Transverse colon (tissue), 4 donors: Measurements from ENCODE around the gene ATP5F1D. TPM values are rescaled to one million over a fixed set of nuclear protein-coding genes. Genes with fewer than 3 reads are reported as not detected.

Experiments
- DNase-seq: peaks from one replicate; pipeline ENCODE4 v3.0.0-alpha.2; 2019
- H3K27ac ChIP-seq, 4 donors: fragments of 200-600 bp; sonication (generic); 2 replicates each; pipeline ENCODE4 v1.5.1; 2016 to 2018; ENCODE audit warnings: inconsistent platforms in 4 of 4
- H3K27me3 ChIP-seq: fragments of 200-600 bp; sonication (generic); 2 replicates; pipeline ENCODE4 v1.5.1; 2017; ENCODE audit warnings: inconsistent platforms
- H3K36me3 ChIP-seq, 4 donors: fragments of 200-600 bp; sonication (generic); 2 replicates each; pipeline ENCODE4 v1.5.1; 2017 to 2019; ENCODE audit warnings: inconsistent platforms in 4 of 4
- H3K4me1 ChIP-seq, 4 donors: fragments of 200-600 bp; sonication (generic); 2 replicates each; pipeline ENCODE4 v1.5.1; 2017 to 2020; ENCODE audit warnings: inconsistent platforms in 4 of 4
- H3K4me3 ChIP-seq, 4 donors: fragments of 200-600 bp; sonication (generic); 1 replicate in 1 of 4; 2 replicates in 3 of 4; pipeline versions ENCODE4 v1.5.1 to v1.6.1; 2017 to 2019; ENCODE audit warnings: inconsistent platforms in 4 of 4
- H3K9me3 ChIP-seq, 2 donors: fragments of 200-600 bp; sonication (generic); 2 replicates each; pipeline ENCODE4 v1.5.1; 2017 to 2019; ENCODE audit warnings: inconsistent platforms in 2 of 2
- EP300 ChIP-seq: sonication (generic); formaldehyde crosslinking; IDR thresholded peaks from one replicate; pipeline ENCODE4 v1.6.1; 2017; ENCODE audit warnings: antibody characterized with exemption, low read depth
- POLR2A ChIP-seq: fragments of 450-650 bp; IDR thresholded peaks from one replicate; pipeline ENCODE4 v1.6.1; 2016; ENCODE audit warnings: antibody characterized with exemption, mild to moderate bottlenecking, moderate library complexity
- POLR2AphosphoS5 ChIP-seq, 3 donors: sonication (generic); formaldehyde crosslinking; IDR thresholded peaks; one replicate each; pipeline ENCODE4 v1.6.1; 2016; ENCODE audit warnings: antibody characterized with exemption in 3 of 3
- WGBS, 2 donors: methylation state at CpG; one replicate each; pipeline ENCODE4 v1.1.5; 2018; ENCODE audit warnings: low coverage in 1 of 2; 5-methylcytosine and 5-hydroxymethylcytosine counted together
- in situ Hi-C, 4 donors: fragments of 200-750 bp; cut with MboI; loops; one replicate each; pipeline versions ENCODE4 v1.15.0 to v1.15.1; 2017; ENCODE audit warnings: low sequenced_read_pairs in 3 of 4, low pct_ligation_motif_present in 1 of 4, low pct_unique_long_range_greater_than_20kb in 1 of 4
- intact Hi-C: fragments of 100-400 bp; cut with DNase I; formaldehyde crosslinking; loops from one replicate; pipeline ENCODE4 v1.15.1; 2023; ENCODE audit warnings: low total_unique reads
- total RNA-seq, 4 donors: library from RNA; depleted of rRNA; stranded (reverse); fragments of >200 nt; gene quantifications; one replicate each; pipeline ENCODE4 v1.1.0, GENCODE V29; 2016
- TF ChIP-seq, protein P1 (sequence below), 5 experiments: fragments of 200-600 bp in 3 of 5; fragments of 450-650 bp in 2 of 5; sonication (generic) in 3 of 5; IDR thresholded peaks; 1 replicate in 2 of 5; 2 replicates in 3 of 5; pipeline ENCODE4 v1.5.1; 2016 to 2017; ENCODE audit warnings: antibody characterized with exemption in 5 of 5, inconsistent platforms in 3 of 5, mild to moderate bottlenecking in 2 of 5, moderate library complexity in 1 of 5

Gene ATP5F1D
- total RNA-seq, 4 donors from 2014 or later, result 157 to 650 (median 240) TPM

DNA sequence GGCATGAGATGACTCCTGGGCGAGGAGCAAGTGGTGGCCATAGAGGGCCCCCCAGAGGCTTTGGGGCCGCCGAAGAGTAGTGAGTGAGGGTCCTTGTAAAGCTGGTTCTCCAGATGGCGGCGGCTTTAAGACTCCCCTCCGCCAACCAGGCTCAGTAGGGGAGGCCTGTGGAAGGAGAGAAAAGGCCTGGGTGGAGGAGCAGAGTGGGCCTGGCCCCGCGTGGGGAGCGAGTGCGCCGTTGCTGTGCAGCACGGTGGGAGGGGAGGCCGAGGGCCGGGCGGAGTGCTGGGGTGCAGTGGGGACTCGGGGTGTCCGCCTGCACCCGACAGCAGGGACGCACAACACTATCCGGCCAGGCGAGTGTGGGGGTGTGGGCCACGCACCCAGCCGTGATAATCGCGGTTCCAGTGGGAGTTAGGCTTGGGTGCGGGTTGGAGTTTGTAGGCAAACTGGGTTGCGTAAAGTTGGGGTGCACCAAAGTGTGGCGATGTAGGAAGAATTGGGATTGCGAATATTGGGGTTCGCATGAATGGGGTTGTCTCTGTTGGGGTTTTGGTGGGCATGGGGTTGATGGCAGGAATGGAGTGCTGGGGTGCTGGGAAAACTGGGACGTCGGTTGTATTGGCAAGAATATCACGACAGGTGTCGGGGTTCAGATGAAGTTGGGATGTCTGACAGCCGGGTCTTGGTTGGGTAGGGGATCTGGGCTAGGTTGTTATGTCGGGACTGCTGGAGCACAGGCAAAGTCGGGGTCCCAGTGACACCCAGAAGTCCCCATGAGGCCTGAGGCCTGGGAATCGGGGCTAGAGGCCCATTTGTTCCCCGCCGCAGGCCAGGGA is 26.9 kb downstream of the ATP5F1D start:
- TF ChIP-seq EP300 (no peak), POLR2AphosphoS5 (IDR thresholded peaks at IDR 0.05) (no peak), POLR2A (no peak)
- TF ChIP-seq, protein P1, sequence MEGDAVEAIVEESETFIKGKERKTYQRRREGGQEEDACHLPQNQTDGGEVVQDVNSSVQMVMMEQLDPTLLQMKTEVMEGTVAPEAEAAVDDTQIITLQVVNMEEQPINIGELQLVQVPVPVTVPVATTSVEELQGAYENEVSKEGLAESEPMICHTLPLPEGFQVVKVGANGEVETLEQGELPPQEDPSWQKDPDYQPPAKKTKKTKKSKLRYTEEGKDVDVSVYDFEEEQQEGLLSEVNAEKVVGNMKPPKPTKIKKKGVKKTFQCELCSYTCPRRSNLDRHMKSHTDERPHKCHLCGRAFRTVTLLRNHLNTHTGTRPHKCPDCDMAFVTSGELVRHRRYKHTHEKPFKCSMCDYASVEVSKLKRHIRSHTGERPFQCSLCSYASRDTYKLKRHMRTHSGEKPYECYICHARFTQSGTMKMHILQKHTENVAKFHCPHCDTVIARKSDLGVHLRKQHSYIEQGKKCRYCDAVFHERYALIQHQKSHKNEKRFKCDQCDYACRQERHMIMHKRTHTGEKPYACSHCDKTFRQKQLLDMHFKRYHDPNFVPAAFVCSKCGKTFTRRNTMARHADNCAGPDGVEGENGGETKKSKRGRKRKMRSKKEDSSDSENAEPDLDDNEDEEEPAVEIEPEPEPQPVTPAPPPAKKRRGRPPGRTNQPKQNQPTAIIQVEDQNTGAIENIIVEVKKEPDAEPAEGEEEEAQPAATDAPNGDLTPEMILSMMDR (IDR thresholded peaks at IDR 0.05), result no peak
- intact Hi-C loops, result no loop called here
- no peak for DNase-seq
- peaks cover 0 to 16% (median 8%) of the 10 kb centered on the region in 4 donors for H3K36me3 ChIP-seq
- WGBS, 2 donors, result 55 to 63% methylated on average over 8 to 40 of the region's 40 CpGs
- no peaks in the 10 kb centered on the region for H3K9me3 ChIP-seq
- peaks cover 60 to 78% (median 74%) of the 10 kb centered on the region in 4 donors for H3K4me1 ChIP-seq
- in situ Hi-C loops, result no loop called here
- H3K27me3 ChIP-seq, result no peaks in the 10 kb centered on the region
- peak overlapping the region in 1 of 4 donors; percentile 85 for H3K4me3 ChIP-seq
- peak overlapping the region; percentile 98 to 100 (median 100) for H3K27ac ChIP-seq

DNA sequence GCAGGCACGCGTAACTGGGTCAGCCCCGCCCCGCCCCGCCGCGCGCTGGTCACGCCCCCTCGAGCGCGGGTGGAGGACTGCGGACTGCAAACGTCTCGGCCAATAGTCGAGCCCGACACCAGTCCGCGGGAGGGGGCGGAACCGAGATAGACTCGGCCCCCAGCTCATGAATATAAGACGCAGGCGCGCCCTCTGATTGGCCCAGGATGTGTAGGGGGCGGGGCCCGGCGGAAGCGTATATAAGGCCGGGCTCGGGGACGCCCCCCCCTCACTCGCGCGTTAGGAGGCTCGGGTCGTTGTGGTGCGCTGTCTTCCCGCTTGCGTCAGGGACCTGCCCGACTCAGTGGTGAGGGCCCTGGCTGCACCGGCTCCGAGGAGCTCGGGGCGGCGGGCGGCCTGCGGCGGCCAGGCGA is 27.5 kb downstream of the ATP5F1D start, which contains the start of gene CIRBP:
CIRBP (plus strand) TSS at position 268 of the 413 bp plus-strand sequence. CDS start 1,602 bp downstream, outside the sequence.
- WGBS, 2 donors, result 1% methylated on average over 44 of the region's 50 CpGs; no CpG with 5 or more reads in 1 of the 2 donors
- DNase-seq, result peak; percentile 100
- Histone ChIP-seq H3K9me3 (no peaks in the 10 kb centered on the region), H3K36me3 (peaks cover 0 to 21% (median 9%) of the 10 kb centered on the region in 4 donors), H3K4me1 (peaks cover 65 to 83% (median 79%) of the 10 kb centered on the region in 4 donors), H3K4me3 (peak within 1 kb of the TSS; percentile 71 to 85 (median 74)), H3K27ac (peak within 1 kb of the TSS; percentile 98 to 100 (median 100)), H3K27me3 (no peaks in the 10 kb centered on the region)
- in situ Hi-C loops, result no loop called here
- intact Hi-C loops, result no loop called here
- peak; percentile 94 to 100 (median 99) for TF ChIP-seq POLR2AphosphoS5 (IDR thresholded peaks at IDR 0.05)
- TF ChIP-seq POLR2A, result peak; percentile 97
- TF ChIP-seq, protein P1 (IDR thresholded peaks at IDR 0.05), result no peak
- TF ChIP-seq EP300, result no peak

DNA sequence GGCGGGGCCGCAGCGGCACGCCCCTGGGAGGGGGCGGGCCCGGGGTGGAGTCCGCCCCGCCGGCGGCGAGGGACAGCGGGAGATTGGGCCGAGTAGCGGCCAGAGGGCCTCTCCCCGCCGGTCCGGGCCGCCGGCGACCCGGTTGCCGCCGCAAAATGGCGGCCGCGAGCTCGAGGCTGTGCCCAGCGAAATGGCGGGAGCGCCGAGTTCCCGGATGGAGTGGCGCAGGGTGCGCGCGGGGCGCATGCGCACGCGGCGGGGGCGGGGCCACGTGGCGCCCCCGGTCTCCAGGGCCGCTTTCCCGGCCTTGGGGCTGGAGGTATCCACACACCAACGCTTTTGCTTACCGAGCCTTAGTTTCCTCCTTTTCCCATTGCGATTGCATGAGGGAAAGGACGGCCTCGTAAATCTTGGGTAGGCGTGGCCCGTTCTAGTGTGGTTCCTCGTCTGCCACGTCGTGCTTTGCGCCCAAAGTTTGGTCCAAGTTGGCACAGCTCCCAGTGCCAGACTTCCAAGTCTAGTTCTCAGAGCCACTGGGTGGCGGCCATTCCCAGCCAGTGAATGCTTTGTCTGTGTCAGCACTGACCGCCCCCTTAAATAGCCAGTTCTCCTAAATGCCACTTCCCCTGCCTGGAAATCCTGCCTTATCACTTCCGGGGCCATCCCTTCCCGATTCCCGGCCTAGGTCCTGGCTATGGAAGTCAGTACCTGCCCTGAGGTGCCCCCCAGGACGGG is 28.1 kb downstream of the ATP5F1D start:
- in situ Hi-C loops (no loop called here), intact Hi-C loops (no loop called here)
- 0% methylated on average over 28 of the region's 64 CpGs; no CpG with 5 or more reads in 1 of the 2 donors for WGBS, 2 donors
- Histone ChIP-seq H3K4me1 (peaks cover 70 to 89% (median 85%) of the 10 kb centered on the region in 4 donors), H3K4me3 (peak overlapping the region; percentile 71 to 85 (median 74)), H3K9me3 (no peaks in the 10 kb centered on the region), H3K27me3 (no peaks in the 10 kb centered on the region), H3K36me3 (peaks cover 0 to 27% (median 12%) of the 10 kb centered on the region in 4 donors), H3K27ac (peak overlapping the region; percentile 98 to 100 (median 100))
- TF ChIP-seq POLR2AphosphoS5 (IDR thresholded peaks at IDR 0.05) (peak in 1 of 3 donors; percentile 10), EP300 (peak; percentile 30)
- TF ChIP-seq, protein P1 (IDR thresholded peaks at IDR 0.05), result no peak
- DNase-seq, result peak; percentile 89
